T follicular helper cell (primary cell): ENCODE measurements around the gene HELLS.
"Not testable (repeated sequence)": the region's sequence is repeated elsewhere in the genome, so short reads cannot be mapped to it uniquely, and the experiment has no call there.

Source experiments
- DNase-seq: peaks from one replicate; pipeline ENCODE4 v3.0.0-alpha.2; 2020; ENCODE audit warnings: low read depth
- total RNA-seq, 2 experiments: gene quantifications; one replicate each; lab custom pipeline; 2026; lab: John Stamatoyannopoulos, UW

The HELLS gene
- total RNA-seq = 12.0 to 31.6 reads per million in 2 experiments

DNA sequence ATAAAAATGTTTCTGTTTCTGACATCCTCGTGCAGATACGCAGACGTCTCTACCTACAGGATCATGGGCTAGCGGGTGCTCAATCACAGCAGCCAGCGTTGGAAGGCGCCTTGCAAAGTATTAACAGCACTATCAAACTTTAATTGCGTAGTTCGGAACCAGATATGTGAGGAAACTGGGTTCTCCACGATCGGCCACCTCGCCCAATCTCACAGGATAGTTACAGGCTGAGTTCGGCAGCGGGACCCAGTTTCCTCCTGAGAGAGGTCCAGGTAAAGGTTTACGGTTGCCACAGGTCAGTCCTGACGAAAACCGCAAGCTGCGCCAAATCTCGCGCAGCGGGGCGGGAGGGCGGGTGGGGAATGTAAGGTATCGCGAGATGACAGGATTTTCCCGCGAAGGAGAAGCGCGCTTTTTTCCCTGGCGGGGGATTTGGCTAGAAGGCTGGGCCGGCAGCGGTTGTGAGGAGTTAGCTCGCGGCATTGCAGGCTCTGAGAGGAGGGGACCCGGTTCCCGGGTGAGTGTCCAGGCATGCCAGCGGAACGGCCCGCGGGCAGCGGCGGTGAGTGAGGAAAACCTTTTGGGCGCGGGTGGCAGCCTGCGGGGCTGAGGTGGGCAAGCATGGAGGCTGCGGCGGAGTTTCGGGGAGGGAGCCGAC, at the start of gene HELLS:
HELLS (plus strand) TSS at position 398 of the 658 bp plus-strand sequence; CDS start at position 532, 134 bp downstream.
- peak; percentile 59 for DNase-seq

DNA sequence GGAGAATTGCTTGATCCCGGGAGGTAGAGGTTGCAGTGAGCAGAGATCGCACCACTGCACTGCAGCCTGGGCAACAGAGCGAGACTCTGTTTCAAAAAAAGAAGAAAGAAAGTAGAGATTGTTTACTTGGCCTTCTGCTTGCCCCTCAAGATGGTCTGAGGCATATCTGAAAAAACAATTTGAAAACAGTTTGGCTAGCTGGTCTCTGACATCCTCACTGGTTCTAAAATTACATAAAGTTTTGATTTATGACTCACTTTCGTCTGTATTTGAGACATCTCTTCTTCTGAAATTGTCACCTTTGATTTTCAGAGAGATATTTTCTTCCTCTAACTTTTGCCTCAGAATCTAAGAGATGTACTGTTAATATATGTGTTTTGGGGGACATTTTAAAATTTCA, 49.6 kb upstream of the HELLS start:
- no peak for DNase-seq

DNA sequence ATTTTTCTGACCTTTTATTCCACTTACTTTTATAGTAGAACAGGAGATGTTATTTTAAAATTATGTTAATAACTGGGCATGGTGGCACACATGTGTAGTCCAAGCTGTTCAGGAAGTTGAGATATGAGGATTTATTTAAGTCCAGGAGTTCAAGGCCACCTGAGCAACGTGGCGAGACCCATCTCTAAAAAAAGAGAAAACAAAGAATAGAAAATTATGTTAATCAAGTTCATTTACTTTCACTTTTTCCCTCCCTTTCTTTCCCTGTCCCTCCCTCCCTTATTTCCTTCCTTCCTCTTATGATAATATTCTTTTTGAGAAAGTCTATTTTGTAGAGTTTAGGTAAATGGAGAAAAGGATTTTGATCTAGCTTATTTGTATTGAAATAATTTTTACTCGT, 48.9 kb upstream of the HELLS start:
- DNase-seq = no peak

DNA sequence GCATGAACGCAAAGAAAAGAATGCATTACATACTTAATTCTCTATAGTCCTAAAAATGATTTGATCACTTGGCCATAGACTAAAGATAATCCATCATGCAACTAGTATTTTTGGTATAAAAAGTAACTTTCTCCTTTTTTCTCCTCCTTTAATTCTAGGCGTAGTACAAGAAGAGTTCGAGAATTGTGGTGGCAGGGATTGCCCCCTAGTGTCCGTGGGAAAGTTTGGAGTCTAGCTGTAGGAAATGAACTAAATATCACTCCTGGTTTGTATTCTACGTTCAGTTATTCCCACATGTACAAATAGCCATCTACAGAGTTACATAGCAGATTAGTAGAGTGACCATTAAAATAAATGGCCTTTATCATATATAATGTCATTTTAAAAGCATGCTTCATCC, 45.5 kb upstream of the HELLS start:
- DNase-seq = no peak

DNA sequence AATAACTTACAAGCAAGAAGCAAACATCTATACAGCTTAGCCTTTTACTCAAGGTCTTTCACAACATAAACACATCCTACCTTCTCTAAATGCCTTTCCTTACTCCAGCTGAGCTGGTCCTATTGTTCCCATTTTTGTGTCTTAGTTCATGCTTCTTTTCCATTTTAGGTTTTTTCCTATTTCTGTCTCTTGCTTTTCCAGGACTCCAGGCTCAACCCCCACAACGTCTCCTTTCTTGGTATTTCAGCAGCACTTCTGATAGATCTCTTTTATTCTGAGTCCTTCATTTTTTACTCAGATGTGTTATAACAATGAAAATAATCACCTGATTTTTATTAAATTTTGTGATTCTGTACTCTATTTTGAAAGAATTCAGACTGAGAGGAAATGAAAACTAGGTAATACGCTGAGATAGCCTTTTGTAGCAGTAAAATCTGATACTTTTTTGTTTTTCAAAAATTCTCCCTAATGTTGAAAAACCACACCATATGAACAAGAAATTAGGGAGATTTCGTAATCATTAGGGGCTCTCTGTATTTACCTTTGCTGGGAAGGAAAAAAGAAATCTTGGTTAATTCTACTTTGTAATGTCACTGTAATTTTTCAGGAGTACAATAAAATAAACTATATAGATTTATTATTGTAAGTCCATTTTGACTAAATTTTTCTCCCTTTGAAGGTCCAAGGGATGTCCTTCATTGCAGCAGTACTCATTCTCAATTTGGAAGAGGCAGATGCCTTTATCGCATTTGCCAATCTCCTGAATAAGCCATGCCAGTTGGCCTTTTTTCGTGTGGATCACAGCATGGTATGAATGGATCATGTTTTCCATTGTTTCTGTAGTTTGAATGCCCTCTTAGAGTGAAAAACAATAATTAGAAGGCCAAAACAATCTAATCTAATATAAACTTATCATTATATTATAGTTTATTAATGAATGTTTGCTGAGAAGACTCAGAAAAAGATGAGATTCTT, 24.0 kb upstream of the HELLS start:
- DNase-seq = no peak

DNA sequence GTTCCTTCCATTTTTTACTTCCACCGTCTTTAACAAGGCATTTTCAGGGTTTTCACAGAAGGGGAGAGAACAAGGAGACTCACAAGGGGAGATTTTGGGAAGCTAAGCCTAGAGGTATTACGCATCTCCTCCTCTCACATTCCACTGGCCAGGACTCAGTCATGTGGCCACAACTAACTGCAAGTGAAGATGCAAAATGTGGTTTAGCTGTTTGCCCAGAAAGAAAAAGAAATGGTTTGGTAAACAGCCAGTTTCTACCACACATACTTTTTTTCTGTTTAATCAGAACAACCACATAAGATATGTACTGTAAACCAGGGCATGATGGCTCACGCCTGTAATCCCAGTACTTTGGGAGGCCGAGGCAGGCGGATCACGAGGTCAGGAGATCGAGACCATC, 21.4 kb upstream of the HELLS start:
- no peak for DNase-seq

DNA sequence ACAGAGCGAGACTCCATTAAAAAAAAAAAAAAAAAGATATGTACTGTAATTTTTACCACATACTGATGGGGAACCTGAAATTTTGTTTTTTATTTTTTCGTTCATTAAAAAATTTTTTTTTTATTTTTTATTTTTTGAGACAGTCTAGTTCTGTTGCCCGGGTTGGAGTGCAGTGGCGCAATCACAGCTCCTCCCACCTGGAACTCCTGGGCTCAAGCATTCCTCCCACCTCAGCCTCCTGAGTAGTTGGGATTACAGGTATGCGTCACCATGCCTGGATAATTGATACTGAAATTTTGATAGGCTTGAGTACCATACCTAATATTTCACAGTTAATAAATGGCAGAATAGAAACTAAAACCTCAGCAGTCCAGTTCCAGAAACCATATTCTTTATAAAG, 20.9 kb upstream of the HELLS start:
- no peak for DNase-seq

DNA sequence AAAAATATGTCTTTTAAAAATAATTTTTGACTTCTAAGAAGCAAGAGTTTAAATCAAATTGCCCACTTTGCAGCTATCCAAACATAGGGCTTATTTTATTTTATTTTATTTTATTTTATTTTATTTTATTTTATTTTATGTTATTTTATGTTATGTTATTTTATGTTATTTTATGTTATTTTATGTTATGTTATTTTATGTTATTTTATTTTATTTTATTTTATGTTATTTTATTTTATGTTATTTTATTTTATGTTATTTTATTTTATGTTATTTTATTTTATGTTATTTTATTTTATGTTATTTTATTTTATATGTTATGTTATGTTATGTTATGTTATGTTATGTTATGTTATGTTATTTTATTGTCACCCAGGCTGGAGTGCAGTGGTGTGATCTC, 14.0 kb upstream of the HELLS start:
- not testable (repeated sequence) for DNase-seq

DNA sequence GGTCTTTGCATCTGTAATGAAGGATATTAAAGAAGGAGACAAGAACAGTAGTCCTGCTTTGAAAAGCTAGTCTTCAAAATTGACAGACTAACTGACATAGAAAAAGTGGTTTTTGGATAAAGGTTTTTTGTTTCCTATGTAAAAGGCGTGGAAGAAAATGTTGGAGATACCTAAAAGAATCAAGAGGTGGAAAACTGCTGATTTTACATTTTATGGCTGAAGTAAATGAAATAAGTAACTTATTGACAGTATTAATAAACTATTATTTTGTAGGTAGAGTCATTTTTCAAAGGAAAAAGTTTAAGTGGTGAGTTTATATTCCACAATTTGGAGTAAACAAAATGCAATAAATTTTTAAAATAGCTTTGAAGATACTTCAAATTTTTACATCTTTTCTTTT, 12.6 kb upstream of the HELLS start:
- DNase-seq = no peak

DNA sequence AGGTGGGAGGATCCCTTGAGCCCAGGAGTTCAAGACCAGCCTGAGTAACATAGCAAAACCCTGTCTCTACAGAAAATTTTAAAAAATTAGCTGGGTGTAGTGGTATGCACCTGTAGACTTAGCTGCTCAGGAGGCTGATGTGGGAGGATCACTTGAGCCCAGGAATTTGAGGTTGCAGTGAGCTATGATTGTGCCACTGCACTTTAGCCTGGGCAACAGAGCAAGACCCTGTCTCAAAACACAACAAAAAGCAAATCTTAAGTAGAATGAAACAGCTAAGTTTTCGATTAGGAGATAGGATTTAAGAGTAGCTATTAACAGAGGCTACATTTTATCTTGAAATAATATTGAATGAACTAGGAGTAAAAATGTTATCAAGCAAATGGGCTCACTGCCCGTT, 3.3 kb upstream of the HELLS start:
- not testable (repeated sequence) for DNase-seq

DNA sequence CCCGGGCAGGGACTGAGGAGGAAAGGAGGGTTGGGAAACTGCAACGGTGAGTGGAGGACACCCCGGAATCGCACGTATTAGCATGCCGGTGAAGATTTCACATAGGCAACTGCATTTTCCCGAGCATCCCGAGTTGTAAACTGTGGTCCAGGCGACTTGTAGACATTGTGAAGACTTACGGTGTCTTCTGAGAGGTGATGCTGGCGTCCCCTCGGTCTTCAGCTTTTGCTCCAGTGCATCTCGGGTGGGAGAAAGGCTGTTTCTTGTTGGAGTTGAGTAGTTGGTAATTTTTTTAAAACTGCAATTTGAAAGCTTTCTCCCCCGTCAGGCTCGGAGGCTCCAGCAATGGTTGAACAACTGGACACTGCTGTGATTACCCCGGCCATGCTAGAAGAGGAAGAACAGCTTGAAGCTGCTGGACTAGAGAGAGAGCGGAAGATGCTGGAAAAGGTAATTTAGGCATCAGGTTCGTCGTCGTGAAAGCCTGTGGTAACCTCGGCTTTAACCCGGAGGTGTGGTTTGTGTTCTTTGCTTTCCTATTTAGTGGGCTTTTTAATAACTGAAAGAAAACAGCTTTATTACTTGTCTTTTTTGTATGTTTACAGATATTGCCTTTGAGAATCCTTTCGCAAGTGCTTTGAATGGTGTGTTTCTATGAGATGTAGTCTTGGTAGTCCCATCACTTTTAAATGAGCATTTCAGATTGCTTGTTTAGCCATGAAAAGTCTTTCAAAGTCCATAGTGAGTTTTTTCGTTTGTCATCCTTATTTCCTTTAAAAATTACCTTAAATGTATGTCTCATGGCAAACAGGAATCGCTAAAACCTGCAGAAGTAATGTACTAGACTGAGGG, 687 bp downstream of the HELLS start:
- DNase-seq = no peak

DNA sequence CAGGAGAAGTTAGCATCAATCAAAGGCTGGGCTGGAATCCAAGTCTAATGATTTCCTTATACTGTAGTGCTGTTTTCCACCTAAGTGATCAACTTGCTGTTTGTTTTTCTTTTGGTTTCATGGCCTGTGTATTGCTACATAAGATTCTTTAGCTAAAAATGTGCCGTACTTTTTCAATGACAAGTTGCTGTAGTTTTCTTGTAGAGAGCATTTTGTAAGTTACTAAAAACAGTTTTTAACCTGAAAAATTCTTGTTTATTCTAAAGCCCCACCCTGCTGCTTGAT, 1.3 kb downstream of the HELLS start:
- no peak for DNase-seq

DNA sequence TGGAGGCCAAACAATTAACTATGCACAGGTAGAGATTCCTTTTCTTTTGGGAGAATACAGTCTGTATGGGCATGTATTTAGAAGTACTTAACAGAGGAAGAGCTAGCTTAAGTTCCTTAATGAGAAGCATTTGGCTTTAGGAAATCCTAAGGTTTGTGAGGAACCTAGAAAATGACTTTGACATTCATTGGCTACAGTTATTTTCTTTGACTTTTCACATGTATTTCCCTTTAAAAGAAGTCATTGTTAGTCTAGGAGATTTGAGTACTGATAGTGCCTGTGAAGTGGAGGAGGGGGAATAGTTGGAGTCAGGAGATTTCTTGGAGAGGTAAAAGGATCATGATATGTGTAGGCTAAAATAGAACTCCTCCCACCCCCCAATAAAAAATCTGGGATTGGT, 3.6 kb downstream of the HELLS start:
- DNase-seq = no peak

DNA sequence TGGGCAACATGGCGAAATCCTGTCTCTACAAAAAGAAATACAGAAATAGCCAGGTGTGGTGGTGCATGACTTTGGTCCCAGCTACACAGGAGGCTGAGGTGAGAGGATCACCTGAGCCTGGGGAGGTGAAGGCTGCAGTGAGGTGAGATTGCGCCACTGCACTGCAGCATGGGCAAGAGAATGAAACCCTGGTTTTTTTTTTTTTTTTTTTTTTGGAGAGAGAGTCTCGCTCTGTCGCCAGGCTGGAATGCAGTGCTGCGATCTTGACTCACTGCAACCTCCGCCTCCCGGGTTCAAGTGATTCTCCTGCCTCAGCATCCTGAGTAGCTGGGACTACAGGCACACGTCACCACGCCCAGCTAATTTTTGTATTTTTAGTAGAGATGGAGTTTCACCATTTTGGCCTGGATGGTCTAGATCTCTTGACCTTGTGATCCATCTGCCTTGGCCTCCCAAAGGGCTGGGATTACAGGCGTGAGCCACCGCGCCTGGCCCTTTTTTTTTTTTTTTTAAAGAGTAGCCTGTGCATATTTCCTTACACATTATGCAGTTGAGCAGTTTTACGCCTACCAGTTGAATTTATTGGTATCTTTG, 22.2 kb downstream of the HELLS start:
- DNase-seq = not testable (repeated sequence)

DNA sequence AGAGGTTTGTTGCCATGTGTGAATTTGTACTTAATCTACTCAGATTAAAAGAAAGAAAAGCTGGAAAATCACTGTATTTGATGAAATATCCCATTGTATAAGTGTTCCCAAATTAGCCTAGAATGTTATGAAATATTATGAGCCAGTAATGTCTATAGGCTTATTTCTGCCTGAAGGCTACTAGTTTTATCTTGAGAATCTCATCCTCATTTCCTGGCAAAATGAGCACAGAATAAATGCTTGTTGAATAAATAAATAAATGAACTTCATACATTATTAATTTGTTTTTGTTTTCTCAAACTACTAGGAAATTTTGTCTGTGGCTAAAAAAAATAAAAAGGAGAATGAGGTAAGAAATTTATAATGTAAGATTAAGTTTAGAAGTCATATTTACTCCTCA, 25.5 kb downstream of the HELLS start:
- DNase-seq = no peak

DNA sequence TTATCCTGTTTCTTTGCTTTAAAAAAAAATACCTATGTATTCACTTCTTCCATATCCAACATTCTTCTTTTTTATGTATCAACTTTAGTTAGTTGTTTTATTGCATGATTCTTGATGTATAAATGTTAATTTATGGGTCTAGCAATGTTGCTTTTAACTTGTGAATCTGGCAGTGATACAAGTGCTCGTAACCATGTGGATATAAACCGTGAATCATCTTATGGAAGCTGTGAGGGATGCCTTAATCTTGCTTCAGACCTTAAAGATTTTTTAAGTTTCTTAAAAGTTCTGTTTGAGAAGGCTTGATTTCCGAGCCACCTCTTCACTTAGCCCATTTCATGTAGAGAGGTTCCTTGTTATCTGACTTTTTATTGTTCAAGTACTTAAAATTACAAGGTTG, 25.9 kb downstream of the HELLS start:
- no peak for DNase-seq

DNA sequence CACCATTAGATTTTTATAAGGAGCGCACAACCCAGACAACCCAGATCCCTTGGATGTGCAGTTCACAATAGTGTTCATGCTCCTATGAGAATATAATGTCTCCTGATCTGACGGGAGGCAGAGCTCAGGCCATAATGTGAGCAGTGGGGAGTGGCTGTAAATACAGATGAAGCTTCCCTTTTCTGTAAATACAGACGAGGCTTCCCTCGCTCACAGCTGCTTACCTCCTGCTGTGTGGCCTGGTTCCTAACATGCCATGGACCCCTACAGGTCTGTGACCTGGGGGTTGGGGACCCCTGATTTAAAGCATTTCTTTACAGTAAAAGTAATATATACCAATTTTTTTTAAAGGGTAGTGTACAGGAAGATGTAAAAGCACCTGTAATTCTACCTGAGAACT, 33.2 kb downstream of the HELLS start:
- DNase-seq = no peak

DNA sequence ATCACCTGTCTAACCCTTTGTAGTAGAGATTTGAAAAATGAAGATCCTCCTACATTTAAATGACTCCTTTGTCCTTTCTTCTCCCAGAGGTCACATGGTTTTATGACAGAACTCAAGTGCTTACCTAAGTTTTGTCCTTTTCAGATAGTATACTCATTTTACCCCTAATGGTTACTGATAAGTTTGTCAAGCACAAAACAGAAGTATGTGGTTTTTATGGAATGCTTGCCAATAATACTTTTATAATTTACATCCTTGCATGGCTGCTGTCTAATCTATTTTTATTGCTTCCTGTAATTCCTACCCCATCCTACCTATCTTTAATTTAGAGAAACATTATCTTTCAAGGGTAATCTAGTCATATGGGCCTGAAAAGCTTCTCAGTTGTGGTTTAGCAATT, 37.5 kb downstream of the HELLS start:
- DNase-seq = no peak

DNA sequence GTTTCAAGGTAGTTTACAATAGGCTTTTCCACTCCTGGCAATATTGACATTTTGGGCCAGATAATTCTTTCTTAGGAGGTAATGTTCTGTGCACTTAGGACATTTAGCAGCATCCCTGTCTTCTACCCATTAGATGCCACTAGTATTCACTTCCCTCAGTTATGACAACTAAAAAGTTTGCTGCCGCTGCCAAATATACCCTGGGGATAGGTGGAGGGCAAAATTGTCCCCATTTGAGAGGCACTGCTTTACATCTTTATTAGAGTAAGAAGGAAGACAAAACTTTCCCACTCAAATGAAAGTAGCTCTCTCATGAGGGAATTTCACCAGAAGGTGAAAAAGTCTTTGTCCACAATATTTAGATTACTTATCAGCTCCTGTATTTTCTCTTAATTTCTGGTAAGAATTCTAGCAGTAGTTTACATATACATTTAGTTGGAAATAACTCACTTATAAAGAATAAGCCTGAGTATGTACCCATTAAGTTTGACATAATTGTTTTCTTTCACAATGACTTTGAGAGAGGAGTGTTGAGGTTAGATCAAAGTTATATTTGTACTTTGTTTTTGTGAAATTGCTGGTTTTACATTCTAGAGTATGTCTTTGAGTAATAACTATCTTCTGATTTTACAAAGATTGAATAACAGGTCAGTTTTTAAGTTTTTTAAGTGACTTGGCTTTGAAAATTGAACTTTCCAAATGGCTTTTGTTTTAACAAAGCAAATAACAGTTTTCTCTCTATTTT, 46.0 kb downstream of the HELLS start:
- DNase-seq = no peak

DNA sequence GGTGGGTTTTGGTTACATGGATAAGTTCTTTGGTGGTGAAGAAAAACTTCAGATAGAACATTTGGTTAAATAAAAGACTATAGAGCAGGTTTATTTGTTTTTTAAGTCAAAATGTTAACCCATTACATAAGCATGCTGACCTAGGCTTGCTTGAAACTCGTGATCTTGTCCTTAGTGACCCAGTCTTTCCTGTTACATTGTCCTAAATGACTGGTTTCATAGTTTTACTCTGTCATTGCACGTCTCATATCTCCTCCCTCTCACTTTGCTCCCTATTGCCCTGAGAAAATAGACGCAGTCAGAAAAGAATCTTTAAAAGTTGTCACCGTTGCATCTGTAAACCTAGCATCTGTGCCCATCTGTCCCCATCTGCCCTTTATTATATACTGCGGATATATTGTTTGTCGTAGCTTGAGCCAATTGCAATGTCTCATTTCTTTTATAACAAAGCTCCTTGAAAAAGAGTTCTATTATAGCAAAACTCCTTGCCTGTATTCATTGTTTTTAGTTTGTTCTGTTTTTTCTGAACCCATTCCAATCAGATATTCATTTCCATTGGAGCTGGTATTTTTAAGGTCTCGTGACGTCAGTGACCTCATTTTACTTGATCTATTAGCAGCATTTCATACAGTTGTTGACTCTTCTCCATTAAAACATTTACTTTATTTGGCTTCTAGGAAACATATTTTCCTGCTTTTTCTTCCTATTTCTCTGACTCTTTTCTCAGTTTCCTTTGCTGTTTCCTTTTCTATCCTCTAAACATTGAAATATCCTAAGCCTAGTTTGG, 57.3 kb downstream of the HELLS start:
- no peak for DNase-seq

DNA sequence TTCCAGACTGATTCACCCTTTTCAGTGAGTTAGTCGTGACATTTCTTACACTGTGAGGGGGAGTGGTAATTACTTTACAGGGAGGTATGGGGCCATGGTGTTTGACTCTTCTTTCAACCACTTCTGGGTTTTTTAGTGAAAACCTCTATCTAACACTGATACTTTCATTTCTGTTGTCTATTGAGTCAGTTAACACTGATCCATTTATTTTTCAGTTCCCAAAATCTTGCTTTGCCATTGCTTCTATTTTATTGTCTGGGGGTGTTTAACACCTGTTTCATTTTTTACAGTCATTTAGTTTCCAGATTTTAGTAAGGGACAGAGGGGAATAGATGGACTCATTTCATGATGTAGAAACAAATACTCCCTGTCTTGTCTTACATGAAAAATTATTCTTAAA, 61.5 kb downstream of the HELLS start:
- no peak for DNase-seq
